ENCODE results near the gene FOXK1.
"Not testable (repeated sequence)": the region's sequence is repeated elsewhere in the genome, so short reads cannot be mapped to it uniquely, and the experiment has no call there.

The FOXK1 gene

DNA sequence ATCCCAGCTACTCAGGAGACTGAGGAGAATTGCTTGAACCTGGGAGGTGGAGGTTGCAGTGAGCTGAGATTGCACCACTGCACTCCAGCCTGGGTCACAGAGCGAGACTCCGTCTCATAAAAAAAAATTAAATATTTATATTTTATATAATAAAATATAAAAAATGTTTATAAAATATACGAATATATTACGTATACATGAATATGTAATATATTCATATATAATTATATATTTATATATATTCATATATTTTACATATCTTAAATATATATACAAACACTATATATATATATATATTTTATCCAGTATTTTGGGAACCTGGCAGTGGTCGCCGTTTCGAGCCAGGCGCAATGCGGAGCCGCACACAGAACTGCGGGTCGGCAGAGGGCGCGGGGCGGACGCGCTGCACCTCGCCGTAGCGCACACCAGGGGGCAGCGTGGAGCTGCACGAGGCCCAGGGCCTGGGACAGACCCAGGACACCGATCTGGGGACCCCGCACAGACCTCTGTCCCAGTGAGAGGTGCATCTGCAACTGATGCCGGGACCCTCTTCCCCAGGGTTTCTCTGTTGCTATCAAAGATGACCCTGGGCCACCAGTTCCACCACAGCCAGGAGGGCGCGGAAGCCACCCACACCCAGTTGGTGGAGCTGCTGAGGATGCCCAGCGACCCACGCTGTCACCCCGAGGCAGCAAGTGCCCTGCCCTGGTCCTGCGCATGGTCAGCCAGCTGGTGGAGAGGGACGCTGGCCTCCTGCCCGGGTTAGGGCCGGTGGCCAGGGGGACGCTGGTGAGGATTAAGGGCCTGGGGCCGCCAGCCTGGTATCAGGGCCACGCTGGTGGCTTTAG, 116.0 kb downstream of the FOXK1 start:
- TF ChIP-seq ZNF274 (IDR thresholded peaks at IDR 0.05; ENCODE audit: low read depth, low read length): no peak
- H3K4me3 ChIP-seq (ENCODE audit: low read length): no peak overlapping the region

DNA sequence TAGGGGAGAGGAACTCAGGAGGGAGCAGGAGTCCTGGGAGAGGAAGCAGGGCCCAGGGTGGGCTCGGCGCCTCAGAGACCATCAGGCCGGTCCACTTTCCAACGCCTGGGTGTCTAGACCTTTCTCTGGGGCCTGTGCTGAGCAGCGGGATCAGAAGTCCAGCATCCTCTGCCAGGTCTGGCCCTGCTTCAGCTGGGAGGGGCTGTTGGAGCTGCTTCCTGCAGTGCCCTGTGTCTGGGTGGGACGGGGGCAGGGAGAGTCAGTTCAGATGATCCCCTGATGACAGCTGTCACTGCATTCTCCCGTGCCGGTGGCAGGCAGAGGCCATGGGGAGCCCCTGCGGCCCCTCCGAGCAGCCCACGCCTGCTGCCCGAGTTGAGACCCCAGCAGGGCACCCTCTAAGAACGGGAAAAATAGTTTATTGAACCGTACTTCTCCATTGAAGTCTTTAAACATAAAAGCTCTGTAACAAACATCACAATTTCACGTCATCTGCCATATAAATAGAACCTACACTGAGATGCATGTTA, 116.7 kb downstream of the FOXK1 start:
- no peak overlapping the region for H3K4me3 ChIP-seq (ENCODE audit: low read length)
- TF ChIP-seq ZNF274 (IDR thresholded peaks at IDR 0.05; ENCODE audit: low read depth, low read length): no peak

DNA sequence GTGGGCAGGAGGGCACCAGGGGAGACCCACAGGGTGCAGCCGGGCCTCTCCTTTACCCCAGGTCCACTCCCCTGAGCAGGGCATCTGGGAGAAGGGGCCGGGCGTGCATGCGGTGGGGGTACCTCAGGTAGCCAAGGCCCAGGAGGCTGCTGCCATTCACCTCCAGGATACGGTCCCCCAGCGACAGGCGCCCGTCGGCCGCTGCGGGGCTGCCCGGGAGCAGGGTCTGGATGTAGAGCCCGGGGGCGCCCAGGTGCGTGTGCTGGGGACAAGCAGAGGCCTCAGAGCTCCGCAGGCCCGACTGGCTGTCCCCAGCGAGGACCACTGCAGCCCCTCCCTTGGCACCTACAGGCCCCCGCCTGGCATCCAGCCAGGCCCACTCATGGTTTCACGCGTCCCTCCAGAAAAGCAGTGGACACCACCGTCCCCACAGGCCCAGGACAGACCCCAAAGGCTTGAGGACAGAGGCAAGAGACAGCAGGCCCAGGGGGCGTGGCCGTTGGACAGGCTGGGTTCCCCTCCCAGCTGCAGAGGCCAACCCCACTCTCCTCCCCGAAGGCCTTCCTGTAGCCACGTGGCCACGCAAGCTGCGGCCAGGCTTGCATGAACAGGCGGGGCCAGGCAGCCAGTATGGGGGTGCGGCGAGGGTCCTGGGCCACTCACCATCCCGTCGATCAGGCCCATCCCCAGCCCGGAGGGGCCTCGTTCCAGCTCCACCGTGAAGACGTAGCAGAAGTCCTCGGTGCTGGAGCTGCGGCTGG, 117.6 kb downstream of the FOXK1 start:
- H3K4me3 ChIP-seq (ENCODE audit: low read length): no peak overlapping the region
- TF ChIP-seq ZNF274 (IDR thresholded peaks at IDR 0.05; ENCODE audit: low read depth, low read length): no peak

DNA sequence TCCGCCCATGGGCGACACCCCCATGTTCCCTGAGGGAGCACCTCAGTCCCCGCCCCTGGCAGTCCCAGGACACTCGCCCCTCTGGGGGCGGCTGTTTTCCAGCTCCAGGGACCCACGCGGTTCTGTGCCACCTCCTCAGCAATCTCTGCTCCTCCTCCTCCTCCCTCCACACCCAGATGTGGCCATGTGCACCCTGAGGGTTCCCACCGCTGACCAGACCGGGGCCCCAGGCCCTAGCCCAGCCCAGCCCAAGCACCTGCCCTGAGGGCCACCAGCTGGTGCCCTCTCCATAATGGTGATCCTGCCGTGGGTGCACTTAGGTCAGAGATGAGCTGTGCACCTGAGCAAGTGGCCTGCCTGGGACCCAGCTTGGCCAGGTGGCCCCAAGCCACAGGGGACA, 118.4 kb downstream of the FOXK1 start:
- TF ChIP-seq ZNF274 (IDR thresholded peaks at IDR 0.05; ENCODE audit: low read depth, low read length): no peak
- H3K4me3 ChIP-seq (ENCODE audit: low read length): no peak overlapping the region

DNA sequence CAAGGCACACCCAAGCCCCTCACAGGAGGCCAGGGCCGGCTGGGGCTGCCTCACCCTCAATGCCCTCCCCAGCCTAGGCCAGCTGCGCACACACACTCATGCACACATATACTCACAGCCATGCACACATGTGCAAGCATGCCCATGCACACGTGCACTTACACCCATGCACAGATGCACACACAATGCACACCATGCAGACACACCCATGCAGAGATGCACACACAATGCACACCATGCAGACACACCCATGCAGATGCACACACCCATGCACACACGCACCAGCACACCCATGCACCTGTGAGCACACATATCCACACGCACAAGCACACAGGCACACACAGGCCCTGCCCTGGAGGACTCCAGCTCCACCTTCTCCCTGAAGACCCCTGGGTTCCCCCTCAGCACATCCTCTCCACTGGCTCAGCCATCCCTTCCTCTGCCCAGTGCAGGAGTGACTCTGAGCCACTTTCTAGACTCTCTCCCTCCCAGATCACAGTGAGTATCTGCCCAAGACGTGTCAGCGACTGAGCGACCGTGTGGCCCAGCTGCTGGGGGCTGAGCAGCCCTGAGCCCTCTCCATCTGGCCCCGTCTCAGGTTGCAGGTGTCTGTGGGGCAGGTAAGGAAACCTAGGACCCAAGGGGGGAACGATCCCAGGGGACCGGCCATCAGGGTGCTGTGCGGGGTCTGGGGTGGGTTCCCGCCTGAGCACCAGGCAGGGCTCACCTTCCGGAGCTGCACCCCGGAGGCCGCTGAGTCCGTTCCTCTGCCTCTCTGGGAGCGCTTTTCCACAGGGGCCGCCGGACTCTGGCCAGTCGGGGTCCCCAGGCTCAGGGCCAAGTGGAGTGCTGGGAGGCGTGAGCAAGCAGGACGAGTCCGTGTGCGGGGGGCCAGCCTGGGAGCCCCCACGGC, 119.1 kb downstream of the FOXK1 start:
- no peak for TF ChIP-seq ZNF274 (IDR thresholded peaks at IDR 0.05; ENCODE audit: low read depth, low read length)
- H3K4me3 ChIP-seq (ENCODE audit: low read length): no peak overlapping the region

DNA sequence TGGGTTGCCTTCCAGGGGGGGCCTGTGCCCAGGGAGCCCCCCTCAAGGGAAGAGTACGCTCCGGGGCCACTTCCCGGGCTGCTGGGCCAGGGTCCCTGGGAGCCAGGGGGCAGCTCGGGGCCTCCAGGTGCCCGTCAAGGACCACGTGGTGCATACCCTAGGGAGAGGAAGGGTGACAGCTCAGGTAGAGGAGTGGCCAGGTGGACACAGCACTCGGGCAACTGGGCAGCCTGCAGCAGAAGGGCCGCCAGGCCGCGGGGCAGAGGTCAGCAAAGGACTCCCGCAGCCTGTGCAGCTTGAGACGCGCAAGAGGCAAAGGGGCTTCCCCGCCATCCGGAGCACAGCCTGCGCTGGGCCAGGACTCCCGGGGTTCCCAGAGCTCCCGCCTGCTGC, 119.7 kb downstream of the FOXK1 start:
- H3K4me3 ChIP-seq (ENCODE audit: low read length): no peak overlapping the region
- TF ChIP-seq ZNF274 (IDR thresholded peaks at IDR 0.05; ENCODE audit: low read depth, low read length): no peak

DNA sequence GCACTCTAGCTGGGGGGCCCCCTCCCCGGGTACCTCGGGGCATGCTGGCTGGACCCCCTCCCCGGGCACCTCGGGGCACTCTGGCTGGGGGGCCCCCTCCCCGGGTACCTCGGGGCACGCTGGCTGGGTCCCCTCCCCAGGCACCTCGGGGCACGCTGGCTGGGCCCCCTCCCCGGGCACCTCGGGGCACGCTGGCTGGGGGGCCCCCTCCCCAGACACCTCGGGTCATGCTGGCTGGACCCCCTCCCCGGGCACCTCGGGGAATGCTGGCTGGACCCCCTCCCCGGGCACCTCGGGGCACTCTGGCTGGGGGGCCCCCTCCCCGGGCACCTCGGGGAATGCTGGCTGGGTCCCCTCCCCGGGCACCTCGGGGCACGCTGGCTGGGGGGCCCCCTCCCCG, 120.5 kb downstream of the FOXK1 start:
- H3K4me3 ChIP-seq (ENCODE audit: low read length): not testable (repeated sequence)

DNA sequence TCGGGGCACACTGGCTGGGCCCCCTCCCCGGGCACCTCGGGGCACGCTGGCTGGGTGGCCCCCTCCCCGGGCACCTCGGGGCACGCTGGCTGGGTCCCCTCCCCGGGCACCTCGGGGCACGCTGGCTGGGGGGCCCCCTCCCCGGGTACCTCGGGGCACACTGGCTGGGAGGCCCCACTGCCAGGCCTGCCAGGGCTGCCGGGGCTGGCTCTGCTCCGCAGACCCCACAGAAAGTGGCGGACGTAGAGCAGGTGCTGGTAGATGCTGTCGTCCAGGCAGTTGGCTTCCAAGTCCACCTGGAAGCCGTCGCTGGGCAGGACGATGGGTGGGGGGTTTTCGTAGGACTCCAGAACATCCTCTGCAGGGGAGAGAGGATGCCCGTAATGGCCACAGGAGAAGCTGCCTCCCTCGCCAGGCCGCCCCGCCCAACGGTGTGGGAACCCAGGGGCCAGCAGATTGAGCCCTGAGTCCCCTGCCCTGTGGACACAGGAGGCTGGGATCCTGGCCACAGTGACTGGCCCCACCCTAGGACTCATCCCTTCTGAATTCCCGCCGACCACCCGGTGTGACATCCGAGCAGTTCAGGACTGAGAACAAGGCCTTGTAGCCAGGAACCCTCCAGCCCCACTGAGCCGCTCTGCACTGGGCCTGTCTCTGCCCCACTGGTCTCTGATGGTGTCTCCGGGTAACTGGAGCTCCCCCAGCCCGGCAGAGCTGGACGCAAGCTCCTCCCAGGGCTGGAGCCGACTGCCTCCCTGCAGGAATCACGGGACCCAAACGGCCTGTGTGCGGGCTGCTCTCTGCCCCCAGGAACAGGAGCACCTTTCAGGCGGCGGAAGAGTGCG, 121.5 kb downstream of the FOXK1 start:
- no peak for TF ChIP-seq ZNF274 (IDR thresholded peaks at IDR 0.05; ENCODE audit: low read depth, low read length)

DNA sequence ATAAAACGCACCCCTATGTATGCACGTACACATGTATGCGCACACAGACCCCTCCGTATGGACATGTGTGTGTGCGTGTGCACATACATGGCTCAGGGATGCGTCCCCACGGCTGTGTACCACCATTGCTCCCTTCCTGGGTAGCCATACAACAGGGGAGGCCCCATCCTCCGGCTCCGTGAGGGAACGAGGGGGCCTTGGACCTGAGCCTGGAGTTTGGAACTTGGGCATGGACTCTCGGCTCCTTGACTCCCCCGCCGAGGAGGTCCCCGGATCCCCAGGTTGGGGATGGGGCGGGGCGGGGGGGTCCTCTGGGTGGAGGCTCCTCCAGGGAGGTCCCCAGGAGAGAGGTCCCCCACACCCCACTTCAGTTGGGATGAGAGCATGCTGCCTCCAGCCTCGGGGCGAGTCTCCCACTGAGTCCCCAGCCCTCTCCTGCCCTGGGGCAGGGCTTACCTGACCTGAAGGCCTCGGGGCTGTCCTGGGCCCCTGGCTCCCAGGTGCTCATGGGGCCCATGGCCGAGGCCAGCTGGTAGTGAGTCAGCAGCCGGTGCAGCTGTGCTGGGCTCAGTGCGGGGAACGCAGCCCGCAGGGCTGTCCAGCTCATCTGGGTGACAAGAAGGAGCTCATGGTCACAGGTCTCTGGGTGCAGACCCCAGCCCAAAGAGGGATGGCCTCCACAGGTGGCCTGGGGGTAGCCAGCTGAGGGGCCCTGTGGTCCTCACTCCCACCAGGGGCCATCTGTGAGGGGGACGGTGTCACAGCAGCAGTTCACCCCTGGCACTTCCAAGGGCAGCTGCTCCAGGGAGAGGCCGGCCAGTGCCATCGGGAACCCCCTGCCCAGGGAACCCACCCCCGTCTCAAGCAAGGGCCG, 123.3 kb downstream of the FOXK1 start:
- no peak for TF ChIP-seq ZNF274 (IDR thresholded peaks at IDR 0.05; ENCODE audit: low read depth, low read length)
- no peak overlapping the region for H3K4me3 ChIP-seq (ENCODE audit: low read length)

More for the DNA sequence above, 121.5 kb downstream of the FOXK1 start:
- H3K4me3 ChIP-seq (ENCODE audit: low read length): no peak overlapping the region

DNA sequence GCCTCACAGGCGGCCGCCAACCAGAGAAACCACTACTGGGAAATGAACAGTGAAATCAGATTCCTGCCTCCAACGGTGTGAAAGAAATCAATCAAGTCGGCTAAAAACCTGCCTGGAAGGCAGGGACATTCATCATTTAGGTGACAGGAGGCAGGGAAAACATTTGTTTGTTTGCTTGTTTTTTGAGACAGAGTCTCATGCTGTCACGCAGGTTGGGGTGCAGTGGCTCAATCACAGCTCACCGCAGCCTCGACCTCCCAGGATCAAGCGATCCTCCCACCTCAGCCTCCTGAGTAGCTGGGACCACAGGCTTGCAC, 123.8 kb downstream of the FOXK1 start:
- no peak for TF ChIP-seq ZNF274 (IDR thresholded peaks at IDR 0.05; ENCODE audit: low read depth, low read length)
- no peak overlapping the region for H3K4me3 ChIP-seq (ENCODE audit: low read length)

DNA sequence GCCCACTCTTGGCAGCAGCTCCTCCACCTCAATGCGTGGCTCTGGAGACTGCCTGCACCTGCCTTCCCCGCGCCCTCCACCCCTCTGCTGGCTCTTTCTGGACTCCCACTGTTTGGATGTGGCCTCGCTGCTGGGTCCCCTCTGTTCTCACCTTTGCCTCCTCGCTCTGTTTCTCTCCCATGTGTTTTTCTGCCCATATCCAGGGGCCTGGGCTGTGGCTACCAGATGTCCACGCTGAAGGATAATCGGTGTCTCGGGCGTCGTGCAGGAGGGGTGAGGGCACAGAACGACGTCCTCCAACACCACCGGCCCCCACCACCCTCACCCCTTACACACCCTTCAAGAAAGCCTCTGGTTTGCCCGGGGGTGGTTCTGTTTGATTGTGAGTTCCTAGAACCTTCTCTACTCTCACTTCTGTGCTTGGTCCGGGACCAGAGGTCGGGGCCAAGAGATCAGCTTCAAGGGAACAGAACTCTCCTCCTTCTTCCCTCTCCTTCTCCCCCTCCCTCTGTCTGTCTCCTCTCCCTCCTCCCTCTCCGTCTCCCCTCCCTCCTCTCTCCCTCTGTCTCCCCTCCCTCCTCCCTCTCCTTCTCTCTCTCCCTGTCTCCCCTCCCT, 125.0 kb downstream of the FOXK1 start:
- H3K4me3 ChIP-seq (ENCODE audit: low read length): no peak overlapping the region
- TF ChIP-seq ZNF274 (IDR thresholded peaks at IDR 0.05; ENCODE audit: low read depth, low read length): no peak

DNA sequence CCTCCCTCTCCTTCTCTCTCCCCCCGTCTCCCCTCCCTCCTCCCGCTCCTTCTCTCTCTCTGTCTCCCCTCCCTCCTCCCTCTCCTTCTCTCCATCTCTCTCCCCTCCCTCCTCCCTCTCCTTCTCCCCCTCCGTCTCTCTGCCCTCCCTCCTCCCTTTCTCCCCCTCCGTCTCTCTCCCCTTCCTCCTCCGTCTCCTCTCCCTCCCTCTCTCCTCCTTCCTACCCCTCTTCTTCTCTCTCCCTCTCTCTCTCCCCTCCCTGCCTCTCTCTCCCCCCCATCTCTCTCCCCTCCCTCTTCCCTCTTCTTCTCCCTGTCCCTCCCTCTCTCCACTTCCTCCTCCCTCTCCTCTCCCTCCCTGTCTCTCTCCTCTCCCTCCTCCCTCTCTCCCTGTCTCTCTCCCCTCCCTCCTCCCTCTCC, 125.5 kb downstream of the FOXK1 start:
- H3K4me3 ChIP-seq (ENCODE audit: low read length): no peak overlapping the region
- TF ChIP-seq ZNF274 (IDR thresholded peaks at IDR 0.05; ENCODE audit: low read depth, low read length): no peak

Data from GM08714 (cell line).